Left kidney (tissue), 2 donors: ENCODE results near the gene RHOBTB3. TPM values are rescaled to one million over a fixed set of nuclear protein-coding genes. Genes with fewer than 3 reads are reported as not detected.

Experiments used
- DNase-seq: peaks from one replicate; pipeline ENCODE4 v3.0.0-alpha.2; 2013
- polyA plus RNA-seq: library from polyadenylated mRNA; unstranded; fragments of 120-200 nt; gene quantifications from one replicate; pipeline ENCODE4 v1.2.1, GENCODE V29; 2013; ENCODE audit not compliant: insufficient read length

Gene RHOBTB3
- polyA plus RNA-seq, 1 donor = 78.0 TPM

GRCh38 chr5:95839658-95840057 is 108.5 kb downstream of the RHOBTB3 start:
- no peak for DNase-seq

GRCh38 chr5:95840956-95841705 is 110.0 kb downstream of the RHOBTB3 start:
- DNase-seq = no peak

DNA sequence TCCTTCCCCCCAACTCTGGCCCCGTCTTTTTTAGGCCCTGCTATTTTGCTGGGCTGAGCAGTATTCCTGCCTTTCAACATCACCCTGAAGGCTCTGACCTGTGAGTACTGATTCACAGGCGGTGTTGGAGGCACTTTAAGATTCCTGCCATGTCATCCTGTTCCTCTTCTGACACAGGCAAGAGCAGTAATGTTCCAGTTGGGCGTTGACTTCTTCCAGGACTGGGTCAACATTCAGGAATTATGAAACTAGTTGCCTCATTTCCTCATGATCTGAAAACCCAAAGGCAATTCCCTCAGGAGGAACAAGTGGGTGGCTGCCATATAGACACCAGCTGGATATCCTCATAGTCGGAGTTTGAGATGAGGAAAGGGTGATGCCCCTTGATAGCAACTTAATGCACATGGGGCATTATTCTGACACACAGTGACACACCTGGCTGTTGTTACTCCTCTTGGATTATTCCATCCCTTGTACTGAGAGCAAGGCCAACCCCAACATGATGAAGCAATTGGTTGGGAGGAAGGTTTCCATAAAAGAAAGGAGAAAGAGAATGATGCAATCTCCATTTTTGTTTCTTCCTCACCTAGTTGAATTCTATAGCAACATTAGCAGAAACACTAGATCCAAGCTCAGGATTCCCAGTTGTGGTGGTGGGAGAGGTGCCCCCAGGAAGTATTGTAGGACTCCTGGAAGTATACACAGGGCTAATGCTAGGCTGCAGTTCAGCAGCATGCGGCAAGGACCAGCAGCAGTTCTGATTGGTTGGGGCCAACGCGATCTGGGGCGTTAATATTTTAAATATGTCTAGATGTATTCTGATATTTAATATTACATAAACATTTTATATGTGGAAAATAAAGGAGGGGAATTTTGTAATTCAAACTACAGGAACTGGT is 111.0 kb downstream of the RHOBTB3 start:
- DNase-seq = no peak

- no peak for DNase-seq
Measured at GRCh38 chr5:95842854-95843544, 111.9 kb downstream of the RHOBTB3 start.

DNA sequence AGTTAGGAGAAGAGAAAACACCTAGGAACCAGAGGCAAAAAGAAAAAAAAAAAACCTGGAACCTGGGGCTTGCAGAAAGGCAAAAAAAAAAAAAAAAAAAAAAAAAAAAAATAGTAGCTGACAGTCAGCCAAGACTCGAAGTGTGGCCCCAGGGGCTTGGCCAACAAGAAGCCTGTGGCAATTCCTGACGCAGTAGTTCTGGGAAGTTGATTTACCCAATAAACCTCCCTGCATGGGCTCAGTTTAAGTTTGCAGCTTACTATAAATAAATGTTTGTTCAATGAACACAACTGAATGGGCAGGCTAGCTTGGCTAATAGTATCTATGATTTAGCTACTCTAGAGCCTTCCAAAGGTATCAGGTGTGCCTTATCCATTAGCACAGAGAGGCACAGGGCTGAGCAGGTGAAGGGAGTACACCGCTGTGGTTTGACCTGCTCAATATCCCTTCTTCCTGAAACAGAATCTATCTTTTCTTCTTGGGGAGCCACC is 112.6 kb downstream of the RHOBTB3 start:
- no peak for DNase-seq

GRCh38 chr5:95845391-95845790 is 114.3 kb downstream of the RHOBTB3 start:
- no peak for DNase-seq

Other genes with a start within 250 kb of the RHOBTB3 start
- gene SKIC3, start 176.4 kb upstream of the RHOBTB3 start, polyA plus RNA-seq = 114 TPM
- gene ARSK, start 176.2 kb upstream of the RHOBTB3 start, polyA plus RNA-seq = 16.0 TPM
- 0.07 TPM for gene GPR150, start 111.2 kb upstream of the RHOBTB3 start, polyA plus RNA-seq
- gene RFESD, start 84.6 kb upstream of the RHOBTB3 start, polyA plus RNA-seq = 5.0 TPM
- 2.4 TPM for gene SPATA9, start 48.3 kb upstream of the RHOBTB3 start, polyA plus RNA-seq
- gene GLRX, start 91.4 kb downstream of the RHOBTB3 start, polyA plus RNA-seq = 59.1 TPM
- gene ELL2, start 230.5 kb downstream of the RHOBTB3 start, polyA plus RNA-seq = 13.4 TPM